Subcutaneous adipose tissue (tissue), 4 donors: Measurements from ENCODE around the gene APOL6. TPM values are rescaled to one million over a fixed set of nuclear protein-coding genes. Genes with fewer than 3 reads are reported as not detected.

Experiments used
- CTCF ChIP-seq: fragments of 450-650 bp; IDR thresholded peaks from one replicate; pipeline ENCODE4 v1.5.1; 2016; ENCODE audit warnings: low read depth, mild to moderate bottlenecking, control low read depth, antibody characterized with exemption, moderate library complexity
- total RNA-seq, 4 donors: library from RNA; depleted of rRNA; stranded (reverse); fragments of >200 nt; gene quantifications; one replicate each; pipeline ENCODE4 v1.1.0, GENCODE V29; 2016

Gene APOL6
- total RNA-seq, 4 donors from 2014 or later: 64.1 to 117 (median 101) TPM

- TF ChIP-seq CTCF: no peak
Observed at GRCh38 chr22:35625763-35626432, 22.3 kb upstream of the APOL6 start.

- TF ChIP-seq CTCF: no peak
Observed at GRCh38 chr22:35627267-35628041, 20.8 kb upstream of the APOL6 start.

GRCh38 chr22:35628732-35629131 lies 19.5 kb upstream of the APOL6 start:
- no peak for TF ChIP-seq CTCF

- TF ChIP-seq CTCF: no peak
Observed at GRCh38 chr22:35629406-35630216, 18.6 kb upstream of the APOL6 start.

GRCh38 chr22:35630387-35630793 lies 17.9 kb upstream of the APOL6 start:
- no peak for TF ChIP-seq CTCF

- TF ChIP-seq CTCF: no peak
Observed at GRCh38 chr22:35630891-35631290, 17.4 kb upstream of the APOL6 start.

- no peak for TF ChIP-seq CTCF
Observed at GRCh38 chr22:35631597-35631996, 16.6 kb upstream of the APOL6 start.
